Measurements from ENCODE around the gene GLG1.
A peak's percentile ranks its signal among the peaks of the same experiment; 100 is the strongest.

GLG1 gene

GRCh38 chr16:74608381-74608780 is 1.5 kb upstream of the GLG1 start:
- DNase-seq: no peak

GRCh38 chr16:74607962-74608356 is 1.0 kb upstream of the GLG1 start:
- DNase-seq: peak in 1 of 14 donors; percentile 5

GRCh38 chr16:74607310-74607961 is 522 bp upstream of the GLG1 start:
- peak in 1 of 14 donors; percentile 3 for DNase-seq

GRCh38 chr16:74605746-74606520 is 981 bp downstream of the GLG1 start:
- DNase-seq: peak in 1 of 14 donors; percentile 58

- no peak for DNase-seq
Measured at GRCh38 chr16:74605332-74605731, 1.6 kb downstream of the GLG1 start.

- no peak for DNase-seq
Measured at GRCh38 chr16:74603848-74604247, 3.1 kb downstream of the GLG1 start.

- DNase-seq: no peak
Measured at GRCh38 chr16:74601126-74601871, 5.6 kb downstream of the GLG1 start.

GRCh38 chr16:74596586-74596985 is 10.3 kb downstream of the GLG1 start:
- DNase-seq: no peak

- no peak for DNase-seq
Measured at GRCh38 chr16:74592847-74593246, 14.1 kb downstream of the GLG1 start.

GRCh38 chr16:74591876-74592650 is 14.9 kb downstream of the GLG1 start:
- no peak for DNase-seq

- DNase-seq: no peak
Measured at GRCh38 chr16:74586948-74587347, 20.0 kb downstream of the GLG1 start.

GRCh38 chr16:74585846-74586443 is 21.0 kb downstream of the GLG1 start:
- DNase-seq: no peak

- DNase-seq: no peak
Measured at GRCh38 chr16:74583926-74584666, 22.8 kb downstream of the GLG1 start.

GRCh38 chr16:74582970-74583369 is 23.9 kb downstream of the GLG1 start:
- no peak for DNase-seq

GRCh38 chr16:74580833-74581232 is 26.1 kb downstream of the GLG1 start:
- DNase-seq: no peak

- DNase-seq: no peak
Measured at GRCh38 chr16:74578838-74579237, 28.1 kb downstream of the GLG1 start.

GRCh38 chr16:74578433-74578832 is 28.5 kb downstream of the GLG1 start:
- no peak for DNase-seq

- DNase-seq: no peak
Measured at GRCh38 chr16:74577882-74578366, 29.0 kb downstream of the GLG1 start.

GRCh38 chr16:74575807-74576643 is 30.9 kb downstream of the GLG1 start:
- peak in 1 of 14 donors; percentile 57 for DNase-seq

GRCh38 chr16:74575175-74575806 is 31.6 kb downstream of the GLG1 start:
- peak in 1 of 14 donors; percentile 57 for DNase-seq
